ENCODE data around the gene RNF111.
"Not testable (repeated sequence)": the region's sequence is repeated elsewhere in the genome, so short reads cannot be mapped to it uniquely, and the experiment has no call there.

The RNF111 gene

GRCh38 chr15:58999694-59000093 lies 12.2 kb downstream of the RNF111 start:
- DNase-seq (ENCODE audit: insufficient read length, low spot score) (no peak), FAIRE-seq (no peak)

DNA sequence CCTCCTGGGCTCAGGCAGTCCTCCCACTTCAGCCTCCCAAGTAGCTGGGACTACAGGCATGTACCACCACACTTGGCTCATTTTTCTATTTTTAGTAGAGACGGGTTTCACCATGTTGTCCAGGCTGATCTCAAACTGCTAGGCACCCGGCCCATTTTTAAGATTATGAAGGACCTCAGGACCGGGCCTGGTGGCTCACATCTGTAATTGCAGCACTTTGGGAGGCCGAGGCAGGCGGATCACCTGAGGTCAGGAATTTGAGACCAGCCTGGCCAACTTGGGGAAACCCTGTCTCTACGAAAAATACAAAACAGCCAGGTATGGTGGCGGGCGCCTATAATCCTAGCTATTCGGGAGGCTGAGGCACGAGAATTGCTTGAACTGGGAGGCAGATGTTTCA lies 12.8 kb downstream of the RNF111 start:
- not testable (repeated sequence) for DNase-seq (ENCODE audit: insufficient read length, low spot score); FAIRE-seq

DNA sequence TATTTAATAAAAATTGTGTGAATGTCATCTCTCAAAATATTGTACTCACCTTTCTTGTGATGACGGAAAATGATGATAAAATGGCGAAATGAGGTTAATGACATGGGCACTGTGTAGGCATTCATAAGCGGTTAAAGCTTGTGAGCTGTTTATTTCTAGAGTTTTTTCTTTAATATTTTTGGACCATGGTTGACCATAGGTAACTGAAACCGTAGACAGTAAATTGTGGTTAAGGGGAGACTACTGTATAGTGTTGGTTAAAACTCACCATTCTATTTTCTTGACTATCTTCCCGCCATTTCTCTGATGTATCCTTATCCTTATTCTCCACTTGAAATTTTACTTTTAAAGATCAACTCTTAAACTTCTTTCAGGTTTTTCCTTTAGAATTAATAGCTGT lies 14.5 kb downstream of the RNF111 start:
- FAIRE-seq (peak; percentile 57), DNase-seq (ENCODE audit: insufficient read length, low spot score) (no peak)

DNA sequence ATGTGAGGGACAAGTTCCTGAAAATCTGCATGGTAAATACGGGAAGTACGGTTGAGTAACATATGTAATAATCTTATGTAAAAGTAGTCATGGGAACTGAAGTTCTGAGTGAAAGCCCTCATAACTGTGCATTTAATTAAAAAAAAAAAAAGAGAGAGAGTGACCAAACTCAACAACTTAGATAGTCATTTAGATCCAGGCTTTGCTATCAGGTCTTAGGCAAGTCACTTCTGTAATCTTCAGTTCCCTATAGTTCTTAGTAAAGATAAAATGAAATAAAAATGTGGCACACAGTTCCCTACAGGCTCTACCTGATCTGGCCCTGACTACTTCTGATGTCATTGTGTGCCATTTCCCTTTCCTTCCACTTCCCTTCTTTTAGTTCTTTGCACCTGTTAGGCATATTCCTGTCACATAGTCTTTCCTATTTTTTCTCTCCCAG lies 15.0 kb downstream of the RNF111 start:
- FAIRE-seq (no peak), DNase-seq (ENCODE audit: insufficient read length, low spot score) (no peak)

DNA sequence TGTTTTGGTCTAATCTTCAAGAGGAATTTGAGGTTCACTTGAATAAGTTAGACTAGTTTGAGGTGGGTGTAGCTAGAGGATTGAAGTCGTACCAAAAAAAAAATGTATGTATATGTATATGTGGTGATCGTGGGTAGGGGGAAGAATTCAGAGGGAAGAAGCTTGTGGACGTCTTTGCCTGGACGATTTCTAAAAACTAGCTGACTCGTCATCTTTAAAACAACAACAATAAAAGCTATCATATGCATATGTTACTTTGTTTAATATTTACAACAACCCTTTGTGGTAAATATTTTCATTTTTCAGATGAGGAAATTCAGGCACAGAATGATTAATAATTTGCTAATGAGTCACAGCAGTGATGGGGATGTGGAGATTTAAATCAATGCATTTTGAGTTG lies 18.1 kb downstream of the RNF111 start:
- DNase-seq (ENCODE audit: insufficient read length, low spot score) (no peak), FAIRE-seq (no peak)

DNA sequence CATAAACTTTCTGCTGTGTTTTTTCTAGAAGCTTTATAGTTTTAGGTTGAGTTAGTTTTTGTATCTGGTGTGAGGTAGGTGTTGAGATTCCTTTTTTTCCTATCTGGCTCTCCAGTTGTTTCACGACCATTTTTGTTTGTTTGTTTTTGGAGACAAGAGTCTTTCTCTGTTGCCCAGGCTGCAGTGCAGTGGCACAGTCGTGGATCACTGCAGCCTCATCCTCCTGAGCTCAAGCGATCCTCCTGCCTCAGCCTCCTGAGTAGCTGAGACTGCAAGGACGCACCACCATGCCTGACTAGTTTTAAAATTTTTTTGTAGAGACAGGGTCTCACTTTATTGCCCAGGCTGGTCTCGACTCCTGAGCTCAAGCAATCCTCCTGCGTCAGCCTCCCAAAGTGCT lies 20.6 kb downstream of the RNF111 start:
- FAIRE-seq (no peak), DNase-seq (ENCODE audit: insufficient read length, low spot score) (no peak)

- DNase-seq (ENCODE audit: insufficient read length, low spot score) (no peak), FAIRE-seq (no peak)
Measured at GRCh38 chr15:59011262-59011952, 23.9 kb downstream of the RNF111 start.

DNA sequence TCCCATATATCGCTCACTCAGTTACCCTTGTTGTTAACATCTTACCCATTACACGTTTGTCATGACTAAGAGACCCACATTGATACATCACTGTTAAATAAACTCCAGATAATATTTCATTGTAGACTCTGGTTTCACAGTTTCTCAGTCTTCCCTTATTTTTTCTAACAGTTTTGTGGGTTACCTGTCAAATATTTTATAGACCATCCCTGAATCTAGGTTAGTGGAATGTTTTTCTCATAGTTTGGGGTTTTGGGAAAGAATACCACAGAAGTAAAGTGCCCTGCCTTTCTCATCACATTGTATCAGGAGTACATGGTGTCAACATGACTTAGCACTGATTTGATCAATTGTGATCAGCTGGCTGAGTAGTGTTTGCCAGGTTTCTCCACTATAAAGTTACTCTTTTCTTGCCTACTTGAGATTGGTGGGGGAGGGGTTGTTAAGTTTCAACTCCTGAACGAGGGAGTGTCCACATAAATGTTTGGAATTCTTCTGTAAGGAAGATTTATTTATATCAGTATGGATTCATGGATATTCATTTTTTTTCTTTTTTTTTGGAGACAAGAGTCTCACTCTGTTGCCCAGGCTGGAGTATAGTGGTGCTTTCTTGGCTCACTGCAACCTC lies 25.9 kb downstream of the RNF111 start:
- FAIRE-seq: no peak
- no peak for DNase-seq (ENCODE audit: insufficient read length, low spot score)

GRCh38 chr15:59014068-59014467 lies 26.6 kb downstream of the RNF111 start:
- no peak for DNase-seq (ENCODE audit: insufficient read length, low spot score)
- FAIRE-seq: no peak

- no peak for DNase-seq (ENCODE audit: insufficient read length, low spot score)
- no peak for FAIRE-seq
Measured at GRCh38 chr15:59017449-59017848, 30.0 kb downstream of the RNF111 start.

GRCh38 chr15:59018833-59019232 lies 31.4 kb downstream of the RNF111 start:
- DNase-seq (ENCODE audit: insufficient read length, low spot score) (no peak), FAIRE-seq (no peak)

- DNase-seq (ENCODE audit: insufficient read length, low spot score) (no peak), FAIRE-seq (no peak)
Measured at GRCh38 chr15:59020322-59020721, 32.9 kb downstream of the RNF111 start.

DNA sequence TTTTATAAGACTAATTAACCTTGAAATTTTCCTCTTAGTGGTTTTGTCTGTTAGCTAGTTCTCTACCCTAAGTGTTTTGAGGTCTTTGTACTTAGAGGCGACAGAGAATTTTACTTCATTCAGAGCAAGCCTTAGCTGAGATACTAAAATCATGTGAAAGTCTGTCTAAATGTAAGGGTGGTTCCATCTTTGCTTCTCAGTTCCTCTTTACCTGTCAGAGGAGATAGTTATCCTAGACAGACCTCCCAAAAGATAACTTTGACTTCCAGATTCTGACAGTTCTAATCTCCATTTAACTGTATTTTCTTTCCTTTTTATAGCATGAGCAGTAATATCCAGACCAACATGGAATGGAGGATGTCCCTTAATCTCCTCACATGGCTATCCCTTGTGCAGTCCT lies 34.7 kb downstream of the RNF111 start:
- FAIRE-seq (no peak), DNase-seq (ENCODE audit: insufficient read length, low spot score) (no peak)

DNA sequence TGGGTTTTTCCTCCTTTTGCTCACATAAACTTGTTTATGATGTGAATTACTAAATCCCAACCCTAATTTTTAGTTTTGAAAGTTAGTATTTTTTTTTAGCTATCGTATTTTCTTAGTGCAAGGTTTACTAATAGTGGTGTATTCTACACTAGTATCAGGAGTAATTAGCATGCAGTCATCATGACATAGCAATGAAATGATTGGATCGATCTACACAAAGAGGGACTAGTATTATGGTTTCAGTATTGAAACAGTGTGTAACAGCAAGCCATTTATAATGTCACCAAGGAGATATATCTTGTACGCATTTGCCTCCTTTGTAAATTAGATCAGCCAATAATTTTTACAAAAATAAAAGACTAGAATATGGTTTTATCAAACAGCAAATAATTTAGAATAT lies 38.7 kb downstream of the RNF111 start:
- no peak for FAIRE-seq

DNA sequence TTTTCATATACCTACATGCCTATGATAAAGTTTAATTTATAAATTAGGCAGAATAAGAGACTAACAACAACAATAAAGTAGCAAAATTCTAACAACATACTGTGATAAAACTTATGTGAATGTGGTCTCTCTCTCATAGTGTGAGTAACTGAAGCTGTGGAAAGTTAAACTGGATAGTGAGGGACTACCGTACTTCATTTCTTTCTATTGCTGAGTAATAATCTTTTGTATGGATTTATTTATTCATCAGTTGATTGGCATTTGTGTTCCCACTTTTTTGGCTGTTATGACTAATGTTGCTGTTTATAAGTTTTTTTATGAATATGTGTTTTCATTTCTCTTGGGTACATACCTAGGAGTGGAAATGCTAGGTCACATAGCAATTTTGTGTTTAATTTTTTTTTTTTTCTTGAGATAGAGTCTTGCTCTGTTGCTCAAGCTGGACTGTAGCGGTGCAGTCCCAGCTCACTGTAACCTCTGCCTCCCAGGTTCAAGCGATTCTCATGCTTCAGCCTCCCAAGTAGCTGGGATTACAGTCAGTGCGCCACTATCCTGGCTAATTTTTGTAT lies 41.0 kb downstream of the RNF111 start:
- DNase-seq (ENCODE audit: insufficient read length, low spot score) (no peak), FAIRE-seq (no peak)

More for the DNA sequence above, 38.7 kb downstream of the RNF111 start:
- DNase-seq (ENCODE audit: insufficient read length, low spot score): no peak

DNA sequence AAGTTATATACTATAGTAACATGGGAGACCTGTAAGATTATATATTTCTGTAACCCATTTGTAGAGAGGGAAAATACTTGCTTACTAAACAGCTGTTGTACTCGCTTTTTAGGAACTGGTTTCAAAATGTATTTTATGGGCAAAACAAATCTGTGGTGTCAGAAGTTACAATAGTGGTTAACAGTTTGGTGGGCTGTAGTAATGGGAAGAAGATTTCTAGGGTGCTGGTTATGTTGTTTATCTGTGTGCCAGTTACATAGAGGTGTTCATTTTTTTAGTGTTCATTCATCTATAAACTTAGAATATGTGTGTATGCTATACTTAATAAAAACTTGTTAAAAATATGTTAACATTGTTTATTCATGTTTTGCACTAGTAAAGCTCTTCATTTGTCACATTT lies 42.1 kb downstream of the RNF111 start:
- no peak for DNase-seq (ENCODE audit: insufficient read length, low spot score)
- FAIRE-seq: no peak

GRCh38 chr15:59035201-59035600 lies 47.7 kb downstream of the RNF111 start:
- DNase-seq (ENCODE audit: insufficient read length, low spot score) (no peak), FAIRE-seq (no peak)

- FAIRE-seq (peak; percentile 23), DNase-seq (ENCODE audit: insufficient read length, low spot score) (no peak)
Measured at GRCh38 chr15:59039225-59039624, 51.8 kb downstream of the RNF111 start.

- no peak for FAIRE-seq
Measured at GRCh38 chr15:59042041-59042440, 54.6 kb downstream of the RNF111 start.

GRCh38 chr15:59048897-59049296 lies 61.4 kb downstream of the RNF111 start:
- FAIRE-seq: no peak
- DNase-seq (ENCODE audit: insufficient read length, low spot score): no peak

More at GRCh38 chr15:59042041-59042440, 54.6 kb downstream of the RNF111 start:
- DNase-seq (ENCODE audit: insufficient read length, low spot score): no peak

GRCh38 chr15:59051873-59052861 lies 64.7 kb downstream of the RNF111 start:
- no peak for DNase-seq (ENCODE audit: insufficient read length, low spot score)
- FAIRE-seq: peak; percentile 51
